HepG2 (cell line): ENCODE data around the gene FBXL13.

Experiments
- CEBPB ChIP-seq: IDR thresholded peaks from 2 replicates; pipeline ENCODE4 v1.6.1; 2011; ENCODE audit warnings: low read depth, low read length, improper control_type of control experiment, borderline replicate concordance
- FOXK2 ChIP-seq: fragments of 450-650 bp; IDR thresholded peaks from 2 replicates; pipeline ENCODE4 v1.6.1; 2016
- MXD4 ChIP-seq: IDR thresholded peaks from 2 replicates; pipeline ENCODE4 v1.6.1; 2016; ENCODE audit warnings: mild to moderate bottlenecking, missing biosample characterization, missing genetic modification reagents
- PRMT3 ChIP-seq: sonication (generic); formaldehyde crosslinking; IDR thresholded peaks from 2 replicates; pipeline ENCODE4 v1.8.1; 2022; ENCODE audit warnings: low read depth, mild to moderate bottlenecking, moderate library complexity, missing genetic modification reagents, borderline replicate concordance
- SIN3B ChIP-seq: fragments of 150-350 bp; IDR thresholded peaks from 2 replicates; pipeline ENCODE4 v1.6.1; 2014; ENCODE audit warnings: low read length
- SP4 ChIP-seq: sonication (generic); formaldehyde crosslinking; IDR thresholded peaks from 2 replicates; pipeline ENCODE4 v1.8.1; 2023; ENCODE audit warnings: mild to moderate bottlenecking, missing genetic modification reagents
- TAF1 ChIP-seq: sonication (generic); formaldehyde crosslinking; IDR thresholded peaks from 2 replicates; pipeline ENCODE4 v1.4.0; 2020; ENCODE audit warnings: missing genetic modification reagents
- TAF15 ChIP-seq: fragments of 200-400 bp; formaldehyde crosslinking; IDR thresholded peaks from one replicate; pipeline ENCODE4 v1.6.1; 2018; ENCODE audit warnings: mild to moderate bottlenecking, low read depth, low read length; ENCODE audit not compliant: poor library complexity, severe bottlenecking
- TCF7 ChIP-seq: sonication (generic); IDR thresholded peaks from 2 replicates; pipeline ENCODE4 v1.6.1; 2016; ENCODE audit warnings: antibody characterized with exemption, low read depth
- ZNF33B ChIP-seq: sonication (generic); formaldehyde crosslinking; IDR thresholded peaks from 2 replicates; pipeline ENCODE4 v1.5.1; 2020; ENCODE audit warnings: mild to moderate bottlenecking, missing genetic modification reagents
- ZNF761 ChIP-seq: sonication (generic); formaldehyde crosslinking; conservative IDR thresholded peaks from 2 replicates; pipeline ENCODE4 v1.4.0; 2020; ENCODE audit warnings: mild to moderate bottlenecking, missing genetic modification reagents
- TF ChIP-seq, protein P1 (sequence below): IDR thresholded peaks from 2 replicates; pipeline ENCODE4 v1.6.1; 2012; ENCODE audit warnings: inconsistent platforms
- TF ChIP-seq, protein P2 (sequence below): sonication (generic); formaldehyde crosslinking; IDR thresholded peaks from 2 replicates; pipeline ENCODE4 v1.4.0; 2020; ENCODE audit warnings: missing genetic modification reagents
- TF ChIP-seq, protein P3 (sequence below), 2 experiments: sonication (generic) in 1 of 2; formaldehyde crosslinking in 1 of 2; IDR thresholded peaks; 2 replicates each; pipeline versions ENCODE4 v1.4.0 to v1.6.1; 2018 to 2020; ENCODE audit warnings: missing genetic modification reagents in 2 of 2, borderline replicate concordance in 1 of 2, low read depth in 1 of 2, mild to moderate bottlenecking in 1 of 2, missing biosample characterization in 1 of 2

DNA sequence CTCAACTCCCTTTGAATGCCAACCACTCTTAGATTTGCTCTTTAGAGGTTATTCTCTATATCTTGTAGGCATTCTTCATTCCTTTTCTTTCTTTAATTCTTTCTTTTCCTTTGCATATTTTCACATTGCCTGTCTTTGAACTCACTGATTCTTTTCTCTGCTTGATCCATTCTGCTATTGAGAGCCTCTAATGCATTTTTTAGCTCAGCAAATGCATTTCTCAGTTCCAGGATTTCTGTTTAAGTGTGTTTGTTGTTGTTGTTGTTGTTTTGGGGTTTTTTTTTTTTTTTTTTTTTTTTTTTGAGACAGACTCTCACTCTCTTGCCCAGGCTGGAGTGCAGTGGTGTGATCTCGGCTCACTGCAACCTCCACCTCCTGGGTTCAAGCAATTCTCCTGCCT is 71.6 kb downstream of the FBXL13 start:
- TF ChIP-seq MXD4 (CRISPR knock-in tag) = no peak
- TF ChIP-seq SP4 (CRISPR knock-in tag) = no peak
- no peak for TF ChIP-seq FOXK2
- no peak for TF ChIP-seq TAF1 (CRISPR knock-in tag)
- TF ChIP-seq ZNF761 (CRISPR knock-in tag) = no peak
- no peak for TF ChIP-seq PRMT3
- TF ChIP-seq, protein P1, sequence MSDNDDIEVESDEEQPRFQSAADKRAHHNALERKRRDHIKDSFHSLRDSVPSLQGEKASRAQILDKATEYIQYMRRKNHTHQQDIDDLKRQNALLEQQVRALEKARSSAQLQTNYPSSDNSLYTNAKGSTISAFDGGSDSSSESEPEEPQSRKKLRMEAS = no peak
- TF ChIP-seq ZNF33B (CRISPR knock-in tag) = no peak
- TF ChIP-seq, protein P2, sequence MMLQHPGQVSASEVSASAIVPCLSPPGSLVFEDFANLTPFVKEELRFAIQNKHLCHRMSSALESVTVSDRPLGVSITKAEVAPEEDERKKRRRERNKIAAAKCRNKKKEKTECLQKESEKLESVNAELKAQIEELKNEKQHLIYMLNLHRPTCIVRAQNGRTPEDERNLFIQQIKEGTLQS (CRISPR knock-in tag) = no peak
- TF ChIP-seq CEBPB = no peak
- TF ChIP-seq, protein P3, sequence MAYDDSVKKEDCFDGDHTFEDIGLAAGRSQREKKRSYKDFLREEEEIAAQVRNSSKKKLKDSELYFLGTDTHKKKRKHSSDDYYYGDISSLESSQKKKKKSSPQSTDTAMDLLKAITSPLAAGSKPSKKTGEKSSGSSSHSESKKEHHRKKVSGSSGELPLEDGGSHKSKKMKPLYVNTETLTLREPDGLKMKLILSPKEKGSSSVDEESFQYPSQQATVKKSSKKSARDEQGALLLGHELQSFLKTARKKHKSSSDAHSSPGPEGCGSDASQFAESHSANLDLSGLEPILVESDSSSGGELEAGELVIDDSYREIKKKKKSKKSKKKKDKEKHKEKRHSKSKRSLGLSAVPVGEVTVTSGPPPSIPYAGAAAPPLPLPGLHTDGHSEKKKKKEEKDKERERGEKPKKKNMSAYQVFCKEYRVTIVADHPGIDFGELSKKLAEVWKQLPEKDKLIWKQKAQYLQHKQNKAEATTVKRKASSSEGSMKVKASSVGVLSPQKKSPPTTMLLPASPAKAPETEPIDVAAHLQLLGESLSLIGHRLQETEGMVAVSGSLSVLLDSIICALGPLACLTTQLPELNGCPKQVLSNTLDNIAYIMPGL (CRISPR knock-in tag; IDR thresholded peaks at IDR 0.05; ENCODE audit: borderline replicate concordance in 1 of 2, low read depth in 1 of 2) = no peak
- no peak for TF ChIP-seq SIN3B
- no peak for TF ChIP-seq TCF7
- TF ChIP-seq TAF15 = no peak
